Kidney capillary endothelial cell (primary cell): ENCODE results near the gene LIMA1.
"Not testable (repeated sequence)": the region's sequence is repeated elsewhere in the genome, so short reads cannot be mapped to it uniquely, and the experiment has no call there.

ENCODE experiments used
- DNase-seq: peaks from one replicate; pipeline ENCODE4 v3.0.0-alpha.2; 2018; ENCODE audit warnings: low spot score

Gene LIMA1

DNA sequence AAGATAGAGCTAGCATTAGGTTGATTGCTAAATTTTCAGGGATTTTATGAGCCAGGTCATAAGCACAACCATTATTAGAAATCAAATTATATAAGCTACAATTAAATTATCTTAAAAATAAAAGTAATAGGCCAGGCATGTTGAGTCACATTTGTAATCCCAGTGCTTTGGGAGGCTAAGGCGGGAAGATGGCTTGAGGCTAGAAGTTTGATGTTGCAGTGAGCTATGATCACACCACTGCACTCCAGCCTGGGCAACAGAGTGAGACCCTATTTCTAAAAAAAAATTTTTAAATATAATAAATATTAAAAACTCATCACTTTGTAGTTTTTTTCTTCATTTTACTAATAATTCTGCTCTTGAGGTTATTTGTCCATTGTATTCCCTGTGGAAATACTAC is 1.9 kb upstream of the LIMA1 start:
- no peak for DNase-seq

DNA sequence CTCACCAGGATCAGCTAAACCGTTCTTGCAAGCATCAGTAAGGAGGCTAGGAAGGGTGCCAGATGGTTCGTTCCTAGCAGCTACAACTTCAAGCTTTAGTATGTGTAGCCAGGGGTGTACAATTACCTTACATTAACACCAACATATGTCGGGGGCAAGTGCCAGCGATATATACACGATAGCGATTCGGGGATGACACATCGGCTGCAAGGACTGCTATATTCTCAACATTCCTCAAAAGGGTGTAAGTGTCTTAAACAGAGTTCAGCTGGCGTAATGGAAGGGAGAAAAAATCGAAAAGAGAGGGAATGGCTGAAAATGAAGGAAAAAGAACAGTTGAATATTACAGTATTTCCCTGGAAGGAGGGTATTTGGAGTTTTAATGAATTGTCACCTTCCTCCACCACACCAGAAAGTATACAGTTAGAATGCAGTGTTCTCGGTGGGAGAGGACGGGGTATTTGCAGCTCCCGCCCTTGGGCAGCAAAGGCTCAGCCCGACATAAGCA is 545 bp downstream of the LIMA1 start:
- DNase-seq = no peak

DNA sequence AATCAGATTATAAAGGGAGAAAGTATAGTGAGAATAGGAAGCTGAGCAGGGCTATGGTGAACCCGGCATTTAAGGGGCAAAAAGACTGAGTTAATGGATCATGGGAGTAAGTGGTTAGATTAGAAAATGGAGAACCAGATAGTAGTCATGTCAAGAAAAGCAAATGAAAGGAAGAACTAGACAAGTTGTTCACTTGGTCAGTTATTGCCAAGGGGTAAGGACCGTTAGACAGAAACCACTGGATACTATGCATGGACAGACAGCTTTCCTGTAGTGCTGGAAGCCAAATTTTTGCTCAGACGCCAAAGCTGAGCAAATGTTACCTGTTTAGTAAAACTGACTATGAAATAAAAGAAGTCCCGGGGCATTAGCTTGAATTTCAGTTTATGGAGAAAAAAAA is 3.8 kb downstream of the LIMA1 start:
- no peak for DNase-seq

DNA sequence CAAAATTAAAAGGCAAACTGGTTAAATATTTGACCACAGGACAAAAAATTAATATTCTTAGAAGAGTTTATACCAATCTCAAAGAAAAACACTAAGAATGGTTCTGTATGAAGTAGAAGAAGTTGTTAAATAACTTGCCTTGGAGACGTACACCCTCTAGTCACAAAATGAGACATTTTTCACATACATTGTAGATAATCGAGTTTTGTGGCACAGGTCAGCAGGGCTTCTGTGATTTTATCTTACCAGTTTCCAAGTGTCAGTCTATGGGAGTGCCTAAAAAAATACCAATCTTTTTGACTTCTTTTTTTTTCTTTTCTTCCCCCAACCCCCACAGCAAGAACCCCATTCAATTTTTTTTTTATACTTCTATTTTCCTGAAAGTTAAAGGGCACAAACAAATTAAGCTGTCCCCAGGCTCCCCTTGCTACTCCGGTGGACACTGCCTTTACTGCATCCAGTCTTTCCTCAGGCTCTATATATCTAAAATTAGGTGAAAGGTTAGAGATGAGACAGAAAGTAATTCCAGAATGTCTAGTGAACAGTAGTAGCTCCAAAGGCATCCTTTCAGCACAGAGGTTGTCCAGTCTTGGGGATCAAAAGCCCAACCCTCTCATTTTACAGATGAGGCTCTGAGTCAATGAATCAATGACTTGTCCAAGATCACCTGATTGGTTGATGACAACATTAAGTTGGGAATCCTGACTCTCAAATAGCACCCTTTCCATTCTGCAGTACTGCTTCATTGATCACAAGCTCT is 6.2 kb downstream of the LIMA1 start:
- no peak for DNase-seq

DNA sequence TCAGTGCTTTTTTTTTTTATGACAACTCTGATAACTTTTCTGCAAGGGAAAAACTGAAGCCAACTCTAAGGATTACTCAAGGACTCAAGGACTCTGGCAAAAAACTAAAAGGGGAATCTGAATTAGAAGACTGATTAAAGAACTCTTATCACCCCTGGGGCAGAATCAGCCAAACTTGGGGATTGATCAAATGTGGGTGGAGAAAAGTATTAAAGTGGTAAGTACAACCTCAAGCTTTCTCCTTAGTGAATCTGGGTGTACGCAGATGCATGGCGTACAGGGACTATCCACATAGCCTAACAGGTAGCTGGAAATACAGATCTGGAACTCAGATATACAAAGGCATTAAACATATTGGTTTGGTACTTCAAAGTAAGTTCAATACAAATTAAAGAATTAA is 7.3 kb downstream of the LIMA1 start:
- DNase-seq = no peak

- no peak for DNase-seq
These were observed 7.8 kb downstream of the LIMA1 start for GRCh38 chr12:50275556-50275955.

GRCh38 chr12:50275127-50275526 is 8.2 kb downstream of the LIMA1 start:
- not testable (repeated sequence) for DNase-seq

DNA sequence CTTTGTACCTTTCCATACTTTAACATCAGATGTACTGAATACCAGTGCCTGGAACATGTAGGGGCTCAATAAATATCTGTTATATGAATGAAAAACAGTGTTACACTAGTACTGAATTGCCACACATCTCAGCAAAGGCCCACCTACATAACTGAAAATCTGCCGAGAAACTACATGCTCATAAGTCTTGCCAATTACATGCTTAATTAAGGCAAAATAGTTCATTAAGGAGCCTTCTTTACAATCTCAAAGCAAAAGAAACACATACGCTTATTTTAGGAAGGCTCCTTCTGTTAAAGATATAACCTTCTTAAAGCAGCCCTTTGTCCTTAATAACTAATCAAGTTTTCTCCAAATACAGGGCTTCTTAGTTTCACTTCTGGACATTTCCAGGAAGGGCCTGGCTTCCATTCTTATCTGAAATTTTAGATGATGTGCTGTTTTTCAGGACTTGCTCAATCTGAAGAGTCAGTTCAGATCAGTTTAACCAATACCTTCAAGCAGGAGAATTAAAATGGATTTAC is 11.5 kb downstream of the LIMA1 start:
- no peak for DNase-seq

DNA sequence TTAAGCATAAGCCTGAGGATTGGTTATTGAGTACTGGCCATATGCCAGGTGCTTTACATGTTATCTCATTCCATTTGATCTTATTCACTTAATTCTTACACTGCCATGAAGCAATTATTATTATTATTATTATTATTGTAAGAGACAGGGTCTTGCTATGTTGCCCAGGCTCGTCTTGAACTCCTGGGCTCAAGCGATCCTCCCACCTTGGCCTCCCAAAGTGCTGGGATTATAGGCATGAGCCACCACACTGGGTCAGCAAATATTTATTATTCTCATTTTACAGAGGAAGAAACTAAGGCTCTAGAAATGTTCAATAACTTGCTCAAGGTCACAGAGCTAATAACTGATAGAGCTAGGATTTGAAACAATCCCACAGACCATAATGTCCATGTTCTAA is 14.8 kb downstream of the LIMA1 start:
- no peak for DNase-seq

DNA sequence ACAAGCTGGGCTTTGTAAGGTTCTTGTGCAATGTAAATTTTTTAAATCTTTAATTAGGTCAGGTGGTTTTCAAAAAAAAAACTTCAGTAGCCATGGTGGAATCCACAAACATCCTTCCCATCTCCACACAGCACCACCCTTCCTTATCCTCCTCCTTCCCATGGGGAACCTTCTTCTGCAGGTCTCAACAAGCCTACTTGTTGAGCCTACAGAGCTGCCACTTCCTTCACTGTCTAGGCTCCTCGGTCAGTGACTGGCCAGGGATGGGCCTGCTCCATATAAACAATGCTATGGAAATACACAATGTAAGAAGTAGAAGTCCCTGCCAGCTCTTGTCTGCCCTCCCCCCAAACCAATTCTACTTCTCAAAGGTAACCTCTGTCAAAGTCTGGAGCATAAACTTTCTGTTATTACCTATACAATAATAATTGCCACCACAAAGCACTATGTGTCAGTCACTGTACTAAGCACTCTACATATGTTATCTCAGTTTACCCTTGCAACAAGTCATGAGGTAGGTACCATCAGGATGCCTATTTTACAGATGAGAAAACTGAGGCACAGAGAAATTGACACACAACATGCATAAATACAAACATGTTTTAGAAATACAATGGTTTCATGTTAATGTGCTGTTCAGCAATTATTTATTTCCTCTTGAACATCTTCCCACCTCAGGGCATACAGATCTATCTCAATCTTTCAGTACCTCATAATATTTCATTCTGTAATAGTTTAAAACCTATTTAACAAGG is 17.4 kb downstream of the LIMA1 start:
- no peak for DNase-seq

DNA sequence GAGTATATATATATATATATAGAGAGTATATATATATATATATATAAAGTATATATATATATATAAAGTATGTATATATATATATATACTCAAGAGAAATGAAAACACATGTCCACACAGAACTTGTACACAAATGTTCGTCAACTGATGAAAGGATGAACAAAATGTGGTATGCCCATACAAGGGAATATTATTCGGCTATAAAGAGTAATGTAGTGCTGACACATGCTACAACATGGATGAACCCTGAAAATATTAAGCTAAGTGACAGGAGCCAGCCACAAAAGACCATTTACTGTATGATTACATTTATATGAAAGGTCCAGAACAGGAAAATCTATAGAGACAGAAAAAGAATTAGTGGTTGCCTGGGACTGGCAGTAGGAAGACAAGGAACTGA is 19.5 kb downstream of the LIMA1 start:
- no peak for DNase-seq

GRCh38 chr12:50261654-50262053 is 21.7 kb downstream of the LIMA1 start:
- no peak for DNase-seq

GRCh38 chr12:50258167-50258551 is 25.2 kb downstream of the LIMA1 start:
- no peak for DNase-seq

DNA sequence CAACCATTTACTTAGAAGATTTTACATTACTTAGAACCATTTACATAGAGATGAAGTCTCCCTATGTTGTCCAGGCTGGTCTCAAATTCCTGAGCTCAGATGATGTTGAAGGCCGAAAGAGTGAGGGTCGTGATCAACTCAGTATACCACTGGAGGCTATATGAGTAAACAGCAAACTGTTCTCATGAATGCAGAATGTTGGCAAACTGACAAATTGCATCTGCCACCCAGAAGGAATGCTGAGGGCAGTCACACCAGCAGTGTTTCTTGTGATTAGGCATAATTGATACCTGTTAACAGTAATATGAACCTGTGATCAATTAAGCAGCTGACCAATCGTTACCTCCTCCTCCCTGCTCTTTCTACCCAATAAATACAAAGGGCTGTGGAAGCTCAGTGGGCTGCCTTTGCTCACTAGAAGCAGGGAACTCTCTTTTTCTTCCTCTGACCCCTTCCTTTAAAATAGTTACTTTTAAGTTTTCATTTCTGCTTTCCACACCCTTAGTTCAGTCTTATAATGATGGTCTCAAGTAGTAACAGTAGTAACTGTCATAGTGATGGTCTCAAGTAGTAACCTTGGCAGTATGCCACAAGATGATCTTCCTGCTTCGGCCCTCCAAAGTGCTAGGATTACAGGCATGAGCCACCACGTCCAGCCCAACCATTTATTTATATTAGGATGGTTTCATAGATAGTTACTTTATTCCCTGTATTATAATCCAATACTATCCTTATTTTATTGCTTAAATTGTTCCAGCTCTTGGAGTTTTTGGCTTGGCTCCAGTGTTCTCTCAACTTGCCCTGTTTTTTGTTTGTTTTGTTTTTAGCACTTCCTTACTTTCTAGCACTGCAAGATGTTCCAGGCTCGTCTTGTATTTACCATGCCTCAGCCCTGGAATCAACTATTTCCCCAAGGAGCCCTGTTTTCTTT is 25.8 kb downstream of the LIMA1 start:
- DNase-seq = no peak

- no peak for DNase-seq
These were observed 26.6 kb downstream of the LIMA1 start for GRCh38 chr12:50256761-50257160.

DNA sequence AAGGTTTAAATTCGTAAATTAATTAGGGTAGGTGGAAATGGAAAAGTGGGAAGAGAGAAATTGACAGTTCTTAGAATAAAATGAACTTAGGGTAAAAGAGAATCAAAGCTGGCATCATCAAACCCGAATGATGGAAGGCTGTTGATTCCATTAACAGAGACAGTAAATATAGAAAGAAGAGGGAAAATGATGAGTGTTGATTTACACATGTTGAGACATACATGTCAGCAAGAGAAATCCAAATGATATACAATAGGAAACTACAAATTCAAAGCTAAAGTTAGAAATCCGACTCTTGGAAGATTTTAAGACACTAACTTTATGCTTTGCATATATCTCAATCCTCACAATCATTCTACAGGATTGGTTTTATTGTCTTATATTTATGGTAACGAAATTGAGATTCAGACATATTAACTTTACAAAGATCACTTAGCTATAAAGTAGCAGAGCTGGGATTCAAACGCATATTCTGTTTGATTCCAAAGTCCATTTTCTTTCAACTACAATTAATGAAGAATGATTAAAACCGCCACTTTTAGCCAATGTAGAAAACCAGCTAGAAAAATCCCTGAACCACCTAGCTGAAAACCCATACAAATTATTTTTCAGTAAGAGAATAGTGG is 30.2 kb downstream of the LIMA1 start:
- DNase-seq = no peak

DNA sequence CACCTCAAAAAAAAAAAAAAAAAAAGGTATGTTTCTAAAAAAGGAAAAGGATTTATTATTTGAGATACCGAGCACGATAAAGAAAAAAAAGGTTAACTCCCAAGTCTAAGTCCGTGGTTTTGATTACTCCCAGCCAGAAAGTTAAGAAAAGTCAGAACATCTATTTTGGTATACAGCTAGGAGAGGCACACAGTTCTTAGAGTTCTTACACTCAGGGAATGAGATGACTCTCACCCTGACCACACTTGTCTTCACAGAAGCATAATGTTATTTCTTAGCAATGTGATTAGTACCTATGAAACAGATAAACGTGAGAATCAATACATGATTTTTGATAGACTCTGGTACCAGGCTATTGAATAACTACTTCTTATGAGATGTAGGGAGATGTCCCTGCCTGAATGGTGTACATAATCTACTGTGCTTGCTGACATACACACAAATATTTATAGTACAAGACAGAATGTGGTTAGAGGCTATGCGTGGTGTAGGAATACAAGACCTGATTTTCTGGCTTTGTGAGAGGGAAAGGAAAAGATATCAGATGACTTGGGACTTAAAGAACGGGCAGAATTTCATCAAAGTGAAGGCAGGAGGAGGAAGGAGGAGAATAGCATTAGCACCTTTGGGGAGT is 31.6 kb downstream of the LIMA1 start:
- no peak for DNase-seq

- DNase-seq = no peak
These were observed 33.7 kb downstream of the LIMA1 start for GRCh38 chr12:50249464-50250182.

DNA sequence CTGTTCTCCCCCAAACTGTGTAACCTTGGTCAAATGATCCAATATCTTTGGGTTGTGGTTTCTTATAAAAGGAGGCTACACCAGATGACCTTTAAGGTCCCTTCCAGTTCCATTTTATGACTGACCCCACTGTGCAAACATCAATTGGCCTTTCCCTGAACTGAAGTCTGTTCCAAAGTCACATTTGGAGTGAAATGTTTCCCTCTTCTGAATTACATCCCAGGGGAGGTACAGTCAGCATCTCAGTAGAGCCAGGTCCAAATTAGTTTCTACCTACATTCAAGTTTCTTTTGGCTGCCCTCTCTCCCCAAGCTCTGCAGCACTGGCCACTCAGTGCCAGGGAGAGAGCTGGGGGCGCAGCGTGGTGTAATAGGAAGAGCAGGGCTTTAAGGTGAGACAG is 34.4 kb downstream of the LIMA1 start:
- no peak for DNase-seq

- DNase-seq = no peak
These were observed 34.9 kb downstream of the LIMA1 start for GRCh38 chr12:50248411-50248810.

- not testable (repeated sequence) for DNase-seq
These were observed 35.7 kb downstream of the LIMA1 start for GRCh38 chr12:50247665-50248064.
